Naive thymus-derived CD4-positive, alpha-beta T cell (primary cell): ENCODE data around the gene SLC10A1. TPM values are rescaled to one million over a fixed set of nuclear protein-coding genes. Genes with fewer than 3 reads are reported as not detected.
A peak's percentile ranks its signal among the peaks of the same experiment; 100 is the strongest.

Experiments used
- ATAC-seq: fragments of 150-1000 bp; cut with Tn5 transposase; 2 replicates; pipeline ENCODE4 v1.10.0; 2021; ENCODE audit warnings: mild to moderate bottlenecking, moderate library complexity
- CTCF ChIA-PET: fragments of 350-600 bp; sonication (Branson Sonifier 250); formaldehyde crosslinking; loops from one replicate; lab custom pipeline; 2021; ENCODE audit warnings: antibody characterized with exemption; lab: Charles Lee
- POLR2A ChIA-PET: fragments of 350-600 bp; sonication (Branson Sonifier 250); formaldehyde crosslinking; loops from one replicate; lab custom pipeline; 2021; ENCODE audit warnings: antibody characterized with exemption, inconsistent platforms; lab: Charles Lee
- DNase-seq, 9 donors: peaks; one replicate each; pipeline versions ENCODE4 v3.0.0 to v3.0.0-alpha.2; 2020 to 2022; ENCODE audit warnings: mixed read lengths in 1 of 9
- H3K27ac ChIP-seq: one replicate; pipeline ENCODE4 v1.7.0; 2013; ENCODE audit warnings: mild to moderate bottlenecking, low read depth, low read length, moderate library complexity
- H3K27me3 ChIP-seq, 2 donors: one replicate each; pipeline ENCODE4 v1.7.0; 2013; ENCODE audit warnings: low read length in 2 of 2, mild to moderate bottlenecking in 2 of 2, moderate library complexity in 2 of 2; ENCODE audit not compliant: control insufficient read depth in 2 of 2, insufficient read depth in 2 of 2
- H3K36me3 ChIP-seq, 3 experiments: 1 replicate in 2 of 3; 2 replicates in 1 of 3; pipeline ENCODE4 v1.7.0; 2013; ENCODE audit warnings: low read length in 3 of 3, mild to moderate bottlenecking in 3 of 3, moderate library complexity in 1 of 3; ENCODE audit not compliant: insufficient read depth in 3 of 3, control insufficient read depth in 2 of 3
- H3K4me1 ChIP-seq, 2 donors: one replicate each; pipeline ENCODE4 v1.7.0; 2013; ENCODE audit warnings: low read length in 2 of 2, mild to moderate bottlenecking in 2 of 2, moderate library complexity in 1 of 2; ENCODE audit not compliant: control insufficient read depth in 2 of 2, insufficient read depth in 2 of 2
- H3K4me3 ChIP-seq: 2 replicates; pipeline ENCODE4 v1.7.0; 2013; ENCODE audit warnings: mild to moderate bottlenecking, low read length
- H3K9me3 ChIP-seq, 3 experiments: 1 replicate in 2 of 3; 2 replicates in 1 of 3; pipeline ENCODE4 v1.7.0; 2013; ENCODE audit warnings: low read length in 3 of 3; ENCODE audit not compliant: control insufficient read depth in 2 of 3
- H3K27ac Mint-ChIP-seq, 9 donors: one replicate each; pipeline ENCODE4 v1.8.0; 2020 to 2022; ENCODE audit warnings: mixed read lengths in 9 of 9, mild to moderate bottlenecking in 8 of 9, moderate library complexity in 5 of 9, inconsistent platforms in 2 of 9
- H3K27me3 Mint-ChIP-seq, 5 donors: one replicate each; pipeline ENCODE4 v1.8.0; 2021 to 2022; ENCODE audit warnings: mixed read lengths in 5 of 5, mild to moderate bottlenecking in 1 of 5
- H3K36me3 Mint-ChIP-seq, 5 donors: one replicate each; pipeline ENCODE4 v1.8.0; 2020 to 2022; ENCODE audit warnings: mixed read lengths in 5 of 5, mild to moderate bottlenecking in 3 of 5, inconsistent platforms in 1 of 5
- H3K4me1 Mint-ChIP-seq, 7 donors: one replicate each; pipeline ENCODE4 v1.8.0; 2020 to 2022; ENCODE audit warnings: mixed read lengths in 7 of 7, mild to moderate bottlenecking in 3 of 7, inconsistent platforms in 1 of 7
- H3K4me3 Mint-ChIP-seq, 10 donors: one replicate each; pipeline ENCODE4 v1.8.0; 2020 to 2022; ENCODE audit warnings: mild to moderate bottlenecking in 10 of 10, mixed read lengths in 10 of 10, moderate library complexity in 6 of 10, inconsistent platforms in 2 of 10
- H3K9me3 Mint-ChIP-seq, 11 donors: one replicate each; pipeline ENCODE4 v1.8.0; 2020 to 2022; ENCODE audit warnings: mixed read lengths in 11 of 11, mild to moderate bottlenecking in 4 of 11, inconsistent platforms in 1 of 11, moderate library complexity in 1 of 11
- intact Hi-C, 2 donors: fragments of 100-400 bp; cut with micrococcal nuclease; formaldehyde crosslinking; loops; one replicate each; pipeline ENCODE4 v1.15.1; 2023
- polyA plus RNA-seq, 2 donors: library from polyadenylated mRNA; unstranded; fragments of 300-500 nt; fragmentation: Illumina TruSeq; gene quantifications; one replicate each; pipeline ENCODE4 v1.2.3, GENCODE V29; 2021
- total RNA-seq, 6 experiments: library from RNA in 5 of 6; stranded (reverse) in 5 of 6; gene quantifications; 1 replicate in 5 of 6; 2 replicates in 1 of 6; pipeline ENCODE4 v1.2.3 and lab custom pipeline; 2021 to 2026

SLC10A1 gene
- total RNA-seq (not detected), polyA plus RNA-seq (under 1 TPM in 1 of 2 donors, not detected in 1; 0.14 TPM), total RNA-seq (lab: John Stamatoyannopoulos, UW) (not detected)

DNA sequence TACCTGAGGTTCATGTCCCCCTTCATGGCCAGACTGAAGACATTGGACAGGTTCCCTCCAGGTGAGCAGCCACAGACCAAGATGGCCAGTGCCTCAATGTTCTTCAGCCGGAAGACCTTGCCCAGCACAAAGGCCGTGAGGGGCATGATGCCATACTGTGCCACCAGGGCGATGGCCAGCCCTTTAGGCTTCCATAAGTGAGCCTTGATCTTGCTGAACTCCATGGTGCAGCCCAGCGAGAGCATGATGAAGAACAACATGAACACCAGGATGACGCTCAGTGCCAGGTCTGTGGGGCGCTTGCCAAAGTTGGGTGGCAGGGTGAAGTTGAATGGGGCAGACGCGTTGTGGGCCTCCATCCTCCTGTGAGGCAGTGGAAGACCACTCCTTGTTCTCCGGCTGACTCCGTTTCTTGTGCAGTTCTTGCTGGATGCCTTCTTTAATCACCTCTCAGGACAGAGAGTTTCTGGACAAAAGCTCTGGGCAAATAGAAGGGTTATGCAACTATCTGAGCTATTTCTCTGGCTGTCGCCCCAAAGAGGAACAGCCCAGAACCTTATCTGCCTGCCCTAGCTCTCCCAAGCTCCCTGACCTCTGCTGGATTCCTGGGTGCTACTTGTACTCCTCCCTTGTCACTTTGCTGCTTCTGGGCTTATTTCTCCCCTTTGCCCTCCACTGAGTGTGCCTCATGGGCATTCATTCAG lies at the start of gene SLC10A1:
Gene SLC10A1, minus strand, starts transcription at position 445 of the 704 bp plus-strand sequence. Its CDS starts 86 bp downstream, at position 359.
- H3K27me3 Mint-ChIP-seq: peaks cover 0 to 12% (median 9%) of the 10 kb centered on the region in 5 donors
- no peak within 1 kb of the TSS for H3K27ac Mint-ChIP-seq
- ATAC-seq (no peak), DNase-seq (no peak)
- no peaks in the 10 kb centered on the region for H3K9me3 ChIP-seq
- no peak within 1 kb of the TSS for H3K4me3 ChIP-seq
- no peaks in the 10 kb centered on the region for H3K4me1 Mint-ChIP-seq
- H3K4me1 ChIP-seq: no peaks in the 10 kb centered on the region
- peaks cover 0 to 11% (median 6%) of the 10 kb centered on the region in 5 donors for H3K36me3 Mint-ChIP-seq
- no peak within 1 kb of the TSS for H3K27ac ChIP-seq
- peaks cover 0 to 3% (median 0%) of the 10 kb centered on the region in 11 donors for H3K9me3 Mint-ChIP-seq
- H3K4me3 Mint-ChIP-seq: no peak within 1 kb of the TSS
- H3K27me3 ChIP-seq: no peaks in the 10 kb centered on the region
- CTCF ChIA-PET: no interaction called here
- POLR2A ChIA-PET: no interaction called here
- no peaks in the 10 kb centered on the region for H3K36me3 ChIP-seq
- intact Hi-C loops: no loop called here

DNA sequence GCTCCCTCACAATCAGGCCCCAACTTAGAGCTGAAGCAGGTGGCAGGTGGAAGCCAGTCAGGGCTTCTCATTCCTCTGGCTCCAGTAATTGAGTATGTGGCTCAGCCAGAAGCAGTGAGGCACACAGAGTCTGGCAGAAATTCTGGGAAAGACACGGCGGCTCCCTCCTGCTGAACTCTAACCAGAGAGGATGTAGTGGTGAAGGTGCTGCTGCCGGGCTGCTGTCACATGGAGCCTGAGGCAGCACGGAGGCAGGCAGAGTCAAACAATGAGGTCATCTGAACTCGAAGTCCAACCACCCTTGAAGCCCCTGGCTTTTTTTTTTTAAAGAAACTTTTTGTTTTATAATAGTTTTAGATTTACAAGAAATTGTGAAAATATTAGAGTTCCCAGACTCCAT lies 48.7 kb upstream of the SLC10A1 start:
- Mint-ChIP-seq H3K27me3 (peaks cover 0 to 15% (median 10%) of the 10 kb centered on the region in 5 donors), H3K27ac (peak overlapping the region in 1 of 9 donors; percentile 28), H3K36me3 (no peaks in the 10 kb centered on the region), H3K4me1 (no peaks in the 10 kb centered on the region), H3K4me3 (no peak overlapping the region), H3K9me3 (no peaks in the 10 kb centered on the region)
- Histone ChIP-seq H3K27ac (no peak overlapping the region), H3K27me3 (no peaks in the 10 kb centered on the region), H3K36me3 (no peaks in the 10 kb centered on the region), H3K9me3 (no peaks in the 10 kb centered on the region), H3K4me1 (no peaks in the 10 kb centered on the region), H3K4me3 (no peak overlapping the region)
- intact Hi-C loops: no loop called here
- ChIA-PET CTCF (no interaction called here), POLR2A (no interaction called here)
- no peak for ATAC-seq
- DNase-seq: no peak

DNA sequence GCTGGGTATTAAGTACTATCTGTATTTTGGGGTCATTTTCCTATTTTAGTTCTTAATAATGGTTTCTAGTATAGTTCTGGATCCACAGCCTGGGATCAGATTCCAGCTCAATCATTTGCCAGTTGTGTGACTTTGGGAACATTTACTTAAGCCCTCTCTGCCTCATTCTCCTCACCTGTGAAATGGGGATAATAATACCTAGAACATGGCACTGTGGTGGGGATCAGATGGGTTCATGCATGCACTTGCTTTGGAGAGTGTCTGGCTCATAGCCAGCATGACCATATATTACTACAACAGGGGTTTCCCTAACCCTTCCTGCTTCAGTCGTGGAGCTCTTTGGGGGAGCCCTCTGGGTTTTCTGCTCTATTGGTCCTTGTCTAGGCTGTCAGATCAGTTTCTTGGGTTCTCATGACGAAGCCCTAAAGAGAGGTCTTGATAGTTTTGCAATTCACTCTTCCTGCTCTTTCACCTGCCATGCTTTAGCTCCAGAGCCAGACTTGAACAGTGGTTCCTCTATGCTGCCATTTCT lies 48.1 kb upstream of the SLC10A1 start:
- H3K27ac ChIP-seq: no peak overlapping the region
- Mint-ChIP-seq H3K4me3 (no peak overlapping the region), H3K9me3 (no peaks in the 10 kb centered on the region), H3K36me3 (no peaks in the 10 kb centered on the region), H3K27me3 (peaks cover 0 to 15% (median 10%) of the 10 kb centered on the region in 5 donors), H3K27ac (no peak overlapping the region), H3K4me1 (no peaks in the 10 kb centered on the region)
- intact Hi-C loops: no loop called here
- no peaks in the 10 kb centered on the region for H3K36me3 ChIP-seq
- ChIA-PET POLR2A (no interaction called here), CTCF (no interaction called here)
- H3K9me3 ChIP-seq: no peaks in the 10 kb centered on the region
- H3K4me3 ChIP-seq: no peak overlapping the region
- H3K27me3 ChIP-seq: no peaks in the 10 kb centered on the region
- DNase-seq: no peak
- H3K4me1 ChIP-seq: no peaks in the 10 kb centered on the region
- ATAC-seq: no peak

- intact Hi-C loops: no loop called here
- Mint-ChIP-seq H3K27ac (no peak overlapping the region), H3K4me3 (no peak overlapping the region), H3K4me1 (no peaks in the 10 kb centered on the region), H3K27me3 (peaks cover 0 to 12% (median 7%) of the 10 kb centered on the region in 5 donors), H3K9me3 (no peaks in the 10 kb centered on the region), H3K36me3 (no peaks in the 10 kb centered on the region)
- POLR2A ChIA-PET: no interaction called here
- no peaks in the 10 kb centered on the region for H3K27me3 ChIP-seq
- H3K4me1 ChIP-seq: no peaks in the 10 kb centered on the region
- ATAC-seq (no peak), DNase-seq (no peak)
- H3K9me3 ChIP-seq: no peaks in the 10 kb centered on the region
- CTCF ChIA-PET: no interaction called here
- H3K27ac ChIP-seq: no peak overlapping the region
- H3K4me3 ChIP-seq: no peak overlapping the region
- H3K36me3 ChIP-seq: no peaks in the 10 kb centered on the region
Measured at GRCh38 chr14:69844171-69844570, 47.1 kb upstream of the SLC10A1 start.

DNA sequence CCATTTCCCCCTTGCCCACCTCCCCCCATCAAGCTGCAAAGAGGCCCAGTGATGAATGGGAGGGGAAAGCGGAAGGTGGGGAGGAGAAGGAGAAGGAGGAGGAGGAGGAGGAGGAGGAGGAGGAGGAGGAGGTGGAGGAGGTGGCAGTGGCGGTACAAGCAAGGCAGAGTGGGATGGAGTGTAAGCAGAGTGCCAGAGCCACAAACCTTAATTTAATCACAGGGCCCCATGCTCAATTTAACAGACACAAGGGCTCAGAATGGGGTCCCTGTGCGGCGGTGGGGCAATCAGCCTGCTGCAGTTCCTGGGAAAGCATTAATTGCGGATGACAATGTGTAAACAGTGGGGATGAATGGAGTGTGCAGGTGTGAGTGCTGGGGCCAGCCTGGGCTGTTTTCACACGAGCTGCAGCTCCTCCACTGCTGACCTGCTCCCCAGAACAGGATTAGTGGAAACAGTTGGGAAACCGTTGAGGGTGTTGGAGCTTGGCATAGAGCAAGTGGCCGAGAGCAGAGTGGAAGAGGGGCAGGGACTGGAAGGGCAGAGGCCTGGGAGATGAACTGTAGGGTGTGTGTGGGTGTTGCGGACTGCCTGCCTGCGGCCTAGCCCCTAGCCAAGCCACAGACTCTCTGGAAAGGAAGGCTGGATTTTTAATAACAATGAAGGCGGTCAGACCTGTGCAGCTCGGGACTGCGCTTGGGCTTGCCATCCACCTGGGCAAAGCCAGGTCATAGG lies 45.8 kb upstream of the SLC10A1 start:
- POLR2A ChIA-PET: no interaction called here
- Histone ChIP-seq H3K27me3 (no peaks in the 10 kb centered on the region), H3K27ac (no peak overlapping the region), H3K4me1 (no peaks in the 10 kb centered on the region), H3K9me3 (no peaks in the 10 kb centered on the region), H3K36me3 (no peaks in the 10 kb centered on the region), H3K4me3 (no peak overlapping the region)
- CTCF ChIA-PET: no interaction called here
- no peak overlapping the region for H3K4me3 Mint-ChIP-seq
- no peaks in the 10 kb centered on the region for H3K9me3 Mint-ChIP-seq
- no peak for ATAC-seq
- H3K27ac Mint-ChIP-seq: no peak overlapping the region
- DNase-seq: no peak
- H3K27me3 Mint-ChIP-seq: peaks cover 0 to 6% (median 4%) of the 10 kb centered on the region in 5 donors
- H3K36me3 Mint-ChIP-seq: no peaks in the 10 kb centered on the region
- intact Hi-C loops: no loop called here
- no peaks in the 10 kb centered on the region for H3K4me1 Mint-ChIP-seq

- CTCF ChIA-PET: no interaction called here
- no peaks in the 10 kb centered on the region for H3K9me3 ChIP-seq
- Mint-ChIP-seq H3K4me1 (no peaks in the 10 kb centered on the region), H3K36me3 (no peaks in the 10 kb centered on the region), H3K4me3 (no peak overlapping the region), H3K27ac (no peak overlapping the region), H3K9me3 (no peaks in the 10 kb centered on the region), H3K27me3 (peaks cover 0 to 6% (median 4%) of the 10 kb centered on the region in 5 donors)
- H3K27ac ChIP-seq: no peak overlapping the region
- no peaks in the 10 kb centered on the region for H3K36me3 ChIP-seq
- DNase-seq: no peak
- POLR2A ChIA-PET: no interaction called here
- intact Hi-C loops: no loop called here
- H3K4me1 ChIP-seq: no peaks in the 10 kb centered on the region
- no peaks in the 10 kb centered on the region for H3K27me3 ChIP-seq
- no peak for ATAC-seq
- no peak overlapping the region for H3K4me3 ChIP-seq
Measured at GRCh38 chr14:69841656-69842055, 44.6 kb upstream of the SLC10A1 start.
